ENCODE data around the gene ZBTB17.

The ZBTB17 gene

DNA sequence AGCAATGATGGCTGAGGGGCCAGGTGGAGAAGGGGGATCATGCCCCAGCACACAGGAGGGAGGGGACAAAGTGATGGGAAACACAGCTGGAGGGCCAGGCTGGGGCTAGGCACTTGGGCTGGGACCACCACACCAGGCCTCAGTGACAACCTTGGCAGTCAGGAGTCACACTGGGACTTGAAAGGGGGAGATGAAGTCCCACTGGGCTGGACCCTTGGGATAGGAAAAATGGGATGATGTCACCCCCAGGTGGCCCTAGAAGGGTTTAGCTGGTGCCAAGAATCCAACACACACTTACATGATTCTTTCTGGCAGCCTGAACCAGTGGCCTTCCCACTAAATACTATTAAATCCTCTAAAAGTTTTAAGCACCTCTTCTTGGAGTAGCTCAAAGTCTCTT lies 17.1 kb downstream of the ZBTB17 start:
- DNase-seq = no peak

- DNase-seq = no peak
Measured at GRCh38 chr1:15958111-15958510, 17.8 kb downstream of the ZBTB17 start.

DNA sequence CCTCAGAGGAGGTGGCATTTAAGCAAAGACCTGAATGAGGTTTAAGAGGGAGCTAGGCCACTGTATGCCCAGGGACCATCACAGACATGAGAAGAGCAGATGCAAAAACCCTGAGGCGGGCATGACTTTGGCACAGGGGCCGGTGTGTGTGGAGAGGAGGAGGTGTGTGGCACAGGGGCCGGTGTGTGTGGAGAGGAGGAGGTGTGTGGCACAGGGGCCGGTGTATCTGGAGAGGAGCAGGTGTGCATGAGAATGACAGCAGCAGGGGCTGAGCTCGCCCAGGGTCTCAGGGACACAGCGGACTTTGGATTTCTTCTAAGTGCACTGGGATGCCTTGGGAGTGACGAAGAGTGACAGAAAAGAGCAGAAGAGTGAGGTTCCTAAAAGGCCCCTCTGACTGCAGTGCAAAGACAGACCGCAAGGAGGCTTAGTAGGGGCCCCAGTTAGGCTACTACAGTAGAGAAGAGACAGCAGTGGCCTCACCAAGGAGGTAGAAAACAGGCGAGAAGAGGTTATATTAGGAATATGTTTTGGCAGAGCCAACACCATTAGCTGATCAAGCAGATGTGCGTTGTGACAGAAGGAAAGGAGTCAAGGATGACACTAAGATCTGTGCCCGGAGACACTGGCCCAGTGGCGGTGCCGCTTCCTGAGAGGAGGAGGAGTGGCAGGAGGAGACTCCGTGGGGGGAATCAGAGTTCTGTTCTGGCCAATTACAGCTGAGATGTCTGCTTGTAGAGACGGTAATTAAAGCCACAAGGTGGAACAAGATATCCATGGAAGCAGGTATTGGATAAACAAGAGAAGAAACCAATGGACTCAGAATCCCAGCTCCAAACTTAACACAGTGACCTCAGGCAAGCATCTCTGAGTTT lies 18.4 kb downstream of the ZBTB17 start:
- DNase-seq = no peak

DNA sequence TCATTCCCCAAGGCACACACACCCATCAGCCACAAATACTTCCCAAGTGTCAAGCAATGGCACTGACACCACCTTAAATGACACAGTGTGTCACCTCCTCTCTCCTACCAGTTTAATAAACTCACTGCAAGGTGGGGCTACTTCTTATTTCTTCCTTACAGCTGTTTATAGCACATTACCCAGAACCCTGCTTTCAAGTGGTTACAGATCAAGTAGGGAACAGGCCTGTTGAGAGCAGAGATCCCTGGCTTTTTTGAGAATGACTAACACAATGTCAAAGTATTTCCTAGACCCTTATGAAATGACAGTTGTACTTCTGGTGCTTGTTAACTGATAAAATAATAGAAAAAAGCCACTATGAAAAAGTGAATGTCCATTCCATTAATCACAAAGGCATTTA lies 19.8 kb downstream of the ZBTB17 start:
- no peak for DNase-seq

- DNase-seq = no peak
Measured at GRCh38 chr1:15955552-15955951, 20.3 kb downstream of the ZBTB17 start.

DNA sequence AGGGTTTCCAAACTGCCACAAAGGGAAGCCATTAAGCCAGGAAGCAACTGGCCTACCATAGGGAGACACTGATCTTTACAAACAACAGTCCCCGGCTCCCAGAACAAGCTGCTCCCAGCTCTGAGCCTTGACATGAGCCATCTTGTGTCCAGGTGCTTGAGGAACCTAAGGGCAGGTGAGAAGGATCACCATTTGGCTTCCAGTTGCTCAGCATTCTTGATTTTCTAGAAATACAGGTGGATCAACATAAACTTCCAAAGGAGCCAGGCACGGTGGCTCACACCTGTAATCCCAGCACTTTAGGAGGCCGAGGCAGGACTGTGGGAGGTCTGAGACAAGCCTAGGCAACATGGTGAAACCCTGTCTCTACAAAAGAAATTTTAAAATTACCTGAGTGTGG lies 21.6 kb downstream of the ZBTB17 start:
- DNase-seq = no peak

DNA sequence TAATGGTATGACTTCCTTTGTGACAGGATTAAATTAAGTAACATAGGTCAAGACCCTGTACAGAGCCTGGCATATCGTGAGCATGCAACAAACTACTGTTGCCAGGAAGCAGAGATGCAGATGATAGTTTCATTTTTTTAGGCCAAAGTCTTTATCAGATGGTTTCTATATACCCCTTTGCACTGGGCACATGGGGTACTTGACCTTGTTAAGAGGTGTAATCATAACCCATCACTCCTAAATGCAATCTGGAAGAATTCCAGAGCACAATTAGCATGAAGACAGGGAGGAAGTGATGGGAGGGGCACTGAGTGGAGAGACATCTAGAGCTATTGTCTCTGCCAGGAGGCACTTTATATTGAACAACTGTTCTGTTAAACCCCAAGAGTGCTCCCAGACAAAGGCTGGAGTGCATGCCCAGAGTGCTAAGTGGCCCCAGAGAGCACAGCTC lies 22.1 kb downstream of the ZBTB17 start:
- DNase-seq = no peak

DNA sequence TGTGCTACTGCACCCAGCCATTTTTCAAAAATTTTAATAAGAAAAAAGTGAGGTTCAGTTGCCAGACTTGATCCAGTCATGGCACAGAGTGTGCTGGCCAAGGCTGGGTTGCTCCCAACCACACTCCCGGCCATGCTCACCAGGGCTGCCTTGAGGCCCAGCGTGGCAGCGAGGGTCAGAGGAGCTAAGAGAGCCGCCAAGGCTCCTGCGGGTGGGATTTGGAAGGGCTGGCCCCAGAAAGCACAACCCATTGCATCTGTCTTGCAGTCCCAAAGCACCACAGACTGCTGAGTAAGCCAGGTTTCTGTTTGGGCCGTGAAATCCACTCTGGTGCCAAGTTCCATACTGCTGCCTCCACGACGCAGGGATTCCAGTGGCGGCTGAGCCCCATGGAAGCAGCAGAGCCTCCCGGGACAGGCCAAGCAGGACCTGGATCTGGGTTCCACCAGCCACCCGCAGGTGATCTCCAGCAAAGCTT lies 22.6 kb downstream of the ZBTB17 start:
- no peak for DNase-seq

- DNase-seq = no peak
Measured at GRCh38 chr1:15952317-15953258, 23.3 kb downstream of the ZBTB17 start.

GRCh38 chr1:15951341-15952153 lies 24.4 kb downstream of the ZBTB17 start:
- DNase-seq = no peak

DNA sequence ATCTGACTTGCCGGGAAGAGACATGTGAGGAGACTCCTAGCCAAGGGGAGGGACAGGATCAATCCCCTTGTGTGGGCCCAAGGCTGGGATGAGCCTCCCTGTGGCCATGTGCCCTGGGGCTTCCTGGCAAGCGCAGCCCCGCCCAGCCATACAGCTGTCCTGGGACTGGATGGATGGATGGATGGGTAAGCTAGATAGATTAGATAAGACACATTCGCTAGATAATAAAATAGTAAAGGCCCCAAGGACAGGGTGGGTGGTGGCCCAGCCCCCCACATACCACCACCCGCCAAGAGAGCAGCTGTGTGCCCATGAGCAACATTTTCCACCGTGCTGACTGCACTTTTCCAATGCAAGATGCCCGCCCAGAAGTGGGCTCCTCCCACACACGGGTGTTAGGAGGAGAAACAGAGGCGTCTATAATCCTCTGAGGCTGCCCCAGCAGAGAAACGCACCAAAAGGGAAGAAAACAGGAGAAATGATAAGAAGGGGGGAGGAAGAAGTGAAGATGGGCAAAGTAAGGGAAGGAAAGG lies 25.1 kb downstream of the ZBTB17 start:
- no peak for DNase-seq

DNA sequence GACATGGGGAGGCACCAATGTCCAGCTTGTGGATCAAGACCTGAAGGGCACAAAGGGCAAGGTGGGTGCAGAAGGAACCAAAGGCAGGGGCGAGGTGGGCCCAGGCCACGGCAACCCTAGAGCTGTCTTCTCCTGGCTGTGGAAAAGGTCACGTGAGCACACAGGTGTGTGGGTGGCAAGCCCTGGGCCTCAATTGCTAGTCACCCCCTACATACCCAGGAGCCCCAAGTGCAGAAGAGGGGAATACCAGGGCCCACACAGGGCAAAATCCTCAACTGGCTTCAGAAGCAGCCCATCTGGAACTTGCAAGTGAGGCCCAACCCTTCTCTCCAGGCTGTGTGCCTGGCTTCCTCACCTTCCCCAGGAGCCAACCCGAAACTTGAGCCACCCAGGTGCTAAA lies 25.6 kb downstream of the ZBTB17 start:
- DNase-seq = no peak

DNA sequence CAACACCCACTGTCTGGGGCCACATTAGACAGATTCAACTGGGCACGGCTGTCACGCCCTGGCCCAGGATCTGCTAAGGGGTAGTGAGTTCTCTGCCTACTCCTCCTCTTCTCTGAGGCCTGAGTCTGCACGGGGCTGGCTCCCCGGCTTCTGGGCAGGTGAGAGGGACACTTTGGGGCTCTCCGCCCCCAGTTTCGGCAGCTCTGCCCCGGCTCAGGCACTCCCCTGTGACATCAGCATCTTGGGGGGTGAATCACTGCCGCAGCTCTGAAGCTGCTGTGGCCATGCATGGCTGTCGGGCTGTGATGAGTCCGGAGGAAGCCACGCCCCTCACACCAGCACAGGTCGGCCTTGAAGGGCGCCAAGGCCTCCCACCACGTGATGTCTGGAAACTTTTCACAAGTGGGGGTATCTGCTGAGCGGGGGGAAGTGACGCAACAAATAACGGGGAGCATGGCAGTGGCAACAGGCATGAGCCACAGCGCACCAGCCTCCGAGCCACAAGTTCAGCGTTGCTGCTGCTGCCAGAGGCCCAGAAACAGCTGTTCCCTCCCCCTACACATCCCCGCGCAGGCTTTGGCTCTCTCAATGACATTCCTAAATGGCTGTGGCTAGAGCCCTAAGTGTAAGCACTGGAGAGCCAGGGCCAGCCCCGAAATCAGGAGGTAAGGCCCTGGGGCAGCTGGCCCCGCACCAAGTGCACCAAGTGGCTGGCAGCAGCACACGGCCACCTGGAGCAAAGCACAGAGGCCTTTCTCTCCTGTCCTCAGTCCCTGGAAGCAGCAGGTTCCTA lies 26.3 kb downstream of the ZBTB17 start:
- no peak for DNase-seq

DNA sequence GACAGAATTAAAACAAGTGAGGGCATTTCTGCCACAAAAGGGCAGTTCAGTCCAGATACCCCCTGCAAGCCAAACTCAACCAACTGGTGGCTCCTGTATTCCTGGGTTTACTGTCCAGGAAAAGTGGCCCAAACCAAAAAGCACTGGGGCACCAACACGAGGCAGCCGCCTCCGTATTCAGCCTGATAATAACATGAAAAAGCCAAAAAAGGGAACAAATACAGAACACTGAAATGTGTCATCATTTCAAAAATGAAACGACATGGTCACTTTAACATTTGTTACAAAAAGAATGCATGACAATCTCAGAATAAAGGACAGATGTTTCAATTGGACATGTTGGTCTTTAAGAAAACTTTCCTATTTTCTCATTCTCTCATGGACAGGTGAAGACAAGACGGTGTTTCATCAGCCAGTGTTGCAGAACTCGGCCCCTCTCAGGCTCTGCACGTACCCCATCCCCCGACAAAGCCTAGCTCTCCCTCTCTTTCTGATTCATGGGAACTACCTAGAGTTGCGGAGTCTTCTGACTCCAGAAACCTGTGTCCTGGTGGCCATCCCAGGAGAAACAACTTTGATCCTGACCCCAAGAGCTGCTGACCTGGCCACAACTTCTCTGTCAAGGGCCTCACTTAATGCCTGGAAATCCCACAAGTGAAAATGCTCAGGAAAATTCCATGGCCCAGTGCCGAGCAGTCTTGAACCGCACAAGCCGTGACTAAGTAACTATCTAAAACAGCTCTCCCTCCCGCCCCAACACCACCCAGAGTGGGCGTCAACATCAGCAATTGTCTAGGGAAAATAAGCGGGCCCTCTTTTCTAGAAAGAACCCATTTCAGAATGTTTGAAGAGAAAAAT lies 27.1 kb downstream of the ZBTB17 start:
- DNase-seq = no peak

DNA sequence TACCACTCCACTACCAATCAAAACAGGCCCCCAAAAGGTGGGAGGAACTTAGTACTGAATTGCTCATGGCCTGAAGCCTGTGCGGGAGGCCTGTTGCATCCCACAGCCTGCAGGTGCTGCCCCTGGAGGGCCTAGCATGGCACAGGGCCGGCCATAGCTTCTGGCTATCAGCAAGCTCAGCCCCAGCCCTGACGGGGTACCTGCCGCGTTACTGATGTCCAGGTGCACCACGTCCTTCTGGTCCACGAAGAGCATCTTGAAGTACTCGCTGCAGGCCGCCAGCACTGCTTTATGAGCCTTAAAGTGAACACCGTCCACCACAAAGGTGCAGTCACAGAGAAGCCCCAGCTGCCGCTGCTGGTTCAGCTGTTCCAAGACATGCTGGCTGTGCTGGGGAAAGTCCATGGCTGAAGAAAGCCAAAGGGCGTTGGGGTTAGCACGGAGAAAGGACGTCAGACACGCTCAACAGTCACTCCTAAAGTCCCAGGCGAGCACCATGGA lies 27.8 kb downstream of the ZBTB17 start:
- no peak for DNase-seq

GRCh38 chr1:15947382-15948090 lies 28.4 kb downstream of the ZBTB17 start:
- DNase-seq = no peak

GRCh38 chr1:15946571-15947381 lies 29.1 kb downstream of the ZBTB17 start:
- no peak for DNase-seq

DNA sequence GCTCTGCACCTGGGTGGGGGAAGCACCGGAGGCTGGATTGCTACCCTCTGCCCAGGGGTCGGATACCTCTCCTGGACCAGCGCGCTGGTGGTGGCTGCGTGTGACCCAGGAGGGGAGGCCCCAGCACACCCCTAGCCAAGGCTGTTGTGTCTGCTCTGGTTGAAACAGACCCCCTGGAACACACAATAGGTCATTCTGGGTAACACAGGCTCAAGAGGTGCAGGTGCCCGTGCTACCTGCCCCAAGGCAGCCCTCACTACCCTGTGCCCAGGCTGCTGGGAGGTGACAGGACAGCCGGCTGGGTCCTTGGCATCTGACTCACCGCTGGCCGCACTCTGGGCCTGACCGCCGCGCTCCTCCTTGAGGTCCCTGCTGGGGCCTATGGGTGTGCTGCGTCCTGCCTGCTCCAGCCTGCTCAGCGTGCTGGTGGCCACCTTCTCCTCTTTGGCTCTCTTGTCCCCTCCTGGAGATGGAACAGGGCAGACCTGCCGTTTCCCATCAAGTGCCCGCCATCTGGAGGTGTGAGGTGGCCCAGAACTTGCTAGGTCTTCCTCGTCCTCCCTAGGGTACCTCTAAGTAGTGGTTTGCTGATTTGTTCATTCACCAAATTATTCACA lies 30.0 kb downstream of the ZBTB17 start:
- DNase-seq = no peak

Measured in SHP77 treated with DMSO at 0.1 percent for 48 hours (cell line).